ENCODE data around the gene P2RY2. TPM values are rescaled to one million over a fixed set of nuclear protein-coding genes. Genes with fewer than 3 reads are reported as not detected.

The P2RY2 gene
- under 1 TPM in 2 of 4 donors, not detected in 2; 0.17 to 0.57 TPM for total RNA-seq

DNA sequence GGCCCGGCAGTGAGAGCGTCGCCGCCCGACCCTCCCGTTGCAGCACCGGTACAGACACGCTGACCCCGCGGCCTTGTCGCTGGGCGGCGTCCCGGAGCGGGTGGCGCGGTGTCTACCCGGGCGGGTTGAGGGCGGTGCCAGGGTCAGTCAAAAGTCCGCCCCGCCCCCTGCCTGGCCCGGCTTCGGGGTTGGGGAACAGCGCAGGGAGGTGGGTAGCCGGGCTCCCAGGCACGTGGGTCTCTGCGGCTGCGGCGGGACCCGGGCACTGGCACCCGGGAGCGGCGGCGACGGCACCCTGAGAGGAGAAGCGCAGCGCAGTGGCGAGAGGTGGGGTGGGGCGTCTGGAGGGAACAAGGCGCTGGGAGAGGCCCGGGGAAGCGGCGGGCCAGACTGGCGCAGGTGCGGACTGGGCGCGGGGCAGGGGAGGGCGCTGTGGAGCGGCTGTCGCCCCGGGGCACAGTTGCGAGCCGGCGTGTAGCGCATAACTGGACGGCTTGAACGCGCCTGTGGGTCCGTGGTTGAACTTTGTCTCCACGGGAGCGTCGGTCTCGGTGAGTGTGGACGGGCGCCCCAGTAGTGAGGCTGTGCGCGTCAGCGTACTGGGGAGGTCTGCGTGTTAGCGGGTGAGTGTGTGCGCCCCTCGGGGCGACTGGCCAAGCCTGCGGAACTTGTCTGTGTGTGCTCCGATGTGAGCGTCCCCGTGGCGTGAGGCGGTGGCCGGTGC lies at the start of gene P2RY2:
Gene P2RY2, plus strand, starts transcription at position 176 of the 724 bp plus-strand sequence. CDS start 15,879 bp downstream, outside the sequence.
- TF ChIP-seq, protein P1, sequence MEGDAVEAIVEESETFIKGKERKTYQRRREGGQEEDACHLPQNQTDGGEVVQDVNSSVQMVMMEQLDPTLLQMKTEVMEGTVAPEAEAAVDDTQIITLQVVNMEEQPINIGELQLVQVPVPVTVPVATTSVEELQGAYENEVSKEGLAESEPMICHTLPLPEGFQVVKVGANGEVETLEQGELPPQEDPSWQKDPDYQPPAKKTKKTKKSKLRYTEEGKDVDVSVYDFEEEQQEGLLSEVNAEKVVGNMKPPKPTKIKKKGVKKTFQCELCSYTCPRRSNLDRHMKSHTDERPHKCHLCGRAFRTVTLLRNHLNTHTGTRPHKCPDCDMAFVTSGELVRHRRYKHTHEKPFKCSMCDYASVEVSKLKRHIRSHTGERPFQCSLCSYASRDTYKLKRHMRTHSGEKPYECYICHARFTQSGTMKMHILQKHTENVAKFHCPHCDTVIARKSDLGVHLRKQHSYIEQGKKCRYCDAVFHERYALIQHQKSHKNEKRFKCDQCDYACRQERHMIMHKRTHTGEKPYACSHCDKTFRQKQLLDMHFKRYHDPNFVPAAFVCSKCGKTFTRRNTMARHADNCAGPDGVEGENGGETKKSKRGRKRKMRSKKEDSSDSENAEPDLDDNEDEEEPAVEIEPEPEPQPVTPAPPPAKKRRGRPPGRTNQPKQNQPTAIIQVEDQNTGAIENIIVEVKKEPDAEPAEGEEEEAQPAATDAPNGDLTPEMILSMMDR (IDR thresholded peaks at IDR 0.05; ENCODE audit: low read depth) = no peak

DNA sequence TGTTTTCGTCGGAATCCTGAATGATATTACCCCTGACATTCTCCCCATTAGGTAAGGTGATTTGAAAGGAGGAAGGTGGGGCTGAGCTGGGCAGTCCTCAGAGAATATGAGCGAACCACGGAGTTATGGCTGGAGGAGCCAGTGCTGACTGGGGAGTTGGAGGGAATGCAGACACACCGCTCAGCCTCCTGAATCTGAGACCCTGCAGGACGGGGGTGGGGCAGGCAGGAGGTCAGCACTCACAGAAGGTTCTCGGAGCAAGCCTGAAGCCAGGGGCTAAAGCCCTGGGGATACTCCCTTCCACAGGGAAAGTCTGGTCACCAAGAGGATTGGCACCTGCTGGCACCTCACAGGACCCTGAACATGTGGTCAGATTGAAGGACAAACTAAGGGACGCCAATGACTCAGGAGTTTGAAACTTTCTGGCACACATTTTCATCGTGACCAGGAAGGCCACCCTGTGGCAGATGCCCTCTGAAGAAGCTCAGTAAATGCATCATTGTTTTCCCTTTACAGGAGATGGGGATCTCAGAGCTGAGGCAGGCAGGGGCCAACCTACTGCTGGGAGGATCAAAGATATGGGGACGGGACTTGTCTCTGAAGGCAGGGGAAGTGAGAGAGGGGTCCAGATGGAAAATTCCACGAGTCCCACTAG lies 49.0 kb upstream of the P2RY2 start:
- TF ChIP-seq, protein P1 (IDR thresholded peaks at IDR 0.05; ENCODE audit: low read depth) = no peak

DNA sequence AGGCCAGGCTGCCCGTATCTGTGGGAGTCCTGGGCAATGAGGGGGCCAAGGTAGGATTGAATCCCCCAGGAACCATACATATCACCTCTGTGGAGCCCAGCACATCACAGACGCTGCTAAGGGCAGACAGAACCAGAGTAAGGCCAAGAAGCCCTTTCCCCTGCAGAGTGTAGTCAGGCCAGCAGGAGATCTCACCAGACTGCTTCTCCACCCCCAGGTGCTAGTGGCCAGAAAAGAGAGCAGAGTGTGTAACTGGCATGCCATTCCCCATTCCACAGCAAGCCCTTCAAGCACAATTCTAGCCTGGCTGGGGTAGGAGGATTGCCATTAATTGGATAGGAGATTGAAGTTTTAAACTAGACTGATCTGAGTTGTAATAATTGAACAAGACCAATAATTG lies 47.9 kb upstream of the P2RY2 start:
- TF ChIP-seq, protein P1 (IDR thresholded peaks at IDR 0.05; ENCODE audit: low read depth) = no peak

DNA sequence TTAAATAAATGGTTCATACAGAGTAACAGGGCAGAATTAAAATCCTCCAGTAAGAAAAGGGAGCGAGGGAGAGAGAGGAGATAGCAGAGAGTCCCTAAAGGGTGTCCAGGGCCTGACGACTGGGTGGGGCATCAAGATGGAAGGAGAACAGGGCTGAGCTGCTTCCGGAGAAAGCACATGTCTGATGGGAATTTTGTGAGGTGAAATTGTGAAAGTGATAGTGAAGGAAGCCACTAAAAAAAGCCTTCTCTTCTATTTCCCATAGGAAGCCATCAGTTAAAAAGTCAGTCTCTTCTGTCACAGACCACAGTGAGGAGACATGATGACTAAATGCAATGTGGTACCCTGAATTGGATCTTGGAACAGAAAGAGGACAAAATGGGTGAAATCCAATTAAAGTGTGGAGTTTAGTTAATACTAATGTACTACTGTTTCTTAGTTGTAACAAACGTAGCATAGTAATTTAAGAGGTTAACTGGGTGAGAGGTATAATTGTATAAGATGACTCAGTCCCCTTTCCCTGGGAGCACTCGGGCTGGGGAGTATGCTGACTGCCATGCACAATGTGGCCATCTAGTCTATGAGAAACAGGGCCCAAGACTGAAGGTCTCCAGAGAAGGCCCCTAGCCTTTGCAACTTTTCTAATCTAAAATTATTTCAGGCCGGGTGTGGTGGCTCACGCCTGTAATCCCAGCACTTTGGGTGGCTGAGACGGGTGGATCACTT lies 46.5 kb upstream of the P2RY2 start:
- TF ChIP-seq, protein P1 (IDR thresholded peaks at IDR 0.05; ENCODE audit: low read depth) = no peak

DNA sequence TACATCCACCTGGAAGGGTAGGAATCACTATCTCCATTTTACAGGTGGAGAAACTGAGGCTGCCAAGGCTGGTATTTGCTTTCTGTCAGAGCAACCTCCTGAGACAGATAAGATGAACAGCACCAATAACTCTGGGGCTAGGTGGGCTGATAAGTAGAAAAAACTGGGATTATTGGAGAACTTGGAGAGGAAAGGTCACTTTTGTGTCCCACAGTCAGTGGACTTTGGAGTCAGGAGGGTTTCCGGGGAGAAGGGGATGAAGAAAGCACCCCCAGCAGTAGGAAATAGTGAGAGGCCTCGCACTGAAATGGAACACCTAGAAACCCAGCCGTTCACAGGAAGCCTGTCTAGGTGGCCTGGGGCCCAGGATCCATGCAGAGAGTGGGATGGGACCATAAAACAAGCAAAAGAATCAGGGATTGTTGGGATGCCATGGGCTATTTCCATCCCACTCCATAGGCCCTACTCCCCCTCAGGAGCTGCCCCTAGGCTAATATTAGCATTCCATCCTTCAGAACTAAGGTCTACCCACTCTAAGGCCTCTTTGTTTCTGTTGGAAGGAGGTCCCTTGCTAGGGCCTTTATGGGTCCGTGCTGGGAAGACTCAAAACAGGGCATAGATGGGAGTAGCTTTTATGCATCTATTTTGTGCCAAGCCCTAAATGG lies 45.0 kb upstream of the P2RY2 start:
- TF ChIP-seq, protein P1 (IDR thresholded peaks at IDR 0.05; ENCODE audit: low read depth) = no peak

DNA sequence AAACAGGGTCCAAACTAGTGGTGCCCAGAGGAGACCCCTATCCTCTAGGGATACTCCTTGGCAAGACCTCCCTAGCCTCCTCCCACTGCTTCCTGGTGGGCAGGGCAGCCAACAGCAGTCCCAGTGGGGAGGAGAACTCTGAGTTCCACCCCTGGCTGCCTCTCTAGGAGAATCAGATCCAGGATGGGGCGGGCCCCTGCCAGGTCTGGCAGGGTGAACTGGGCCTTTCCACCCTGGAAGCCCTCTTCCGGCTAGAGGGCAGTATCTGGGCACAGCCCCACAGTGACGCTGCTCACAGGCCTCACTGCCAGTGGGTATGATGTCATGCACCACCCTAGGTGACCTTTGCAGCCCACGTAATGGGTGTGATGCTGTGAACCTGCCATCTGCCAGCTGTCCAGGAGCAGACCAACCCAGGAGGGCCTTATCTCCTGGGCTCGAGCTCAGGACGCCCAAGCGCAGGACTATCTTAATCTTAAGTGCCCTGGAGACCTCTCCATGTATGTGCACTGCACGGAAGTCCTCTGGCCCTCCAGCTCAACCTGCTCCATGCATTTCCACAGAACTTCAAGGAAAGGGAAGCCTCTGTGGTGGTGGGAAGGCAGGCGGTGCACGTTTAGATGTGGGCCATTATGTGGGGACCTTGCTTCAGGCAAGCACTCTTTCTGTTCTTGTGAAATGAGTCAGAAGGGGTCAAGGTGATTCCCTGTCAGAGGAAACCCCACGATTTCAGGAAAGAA lies 44.2 kb upstream of the P2RY2 start:
- TF ChIP-seq, protein P1 (IDR thresholded peaks at IDR 0.05; ENCODE audit: low read depth) = no peak
